ENCODE data around the gene CNTN1. TPM values are rescaled to one million over a fixed set of nuclear protein-coding genes. Genes with fewer than 3 reads are reported as not detected.

Gene CNTN1
- total RNA-seq, 1 experiment from 2014 or later = 6.5 TPM

- H3K4me2 ChIP-seq (ENCODE audit: insufficient read depth, insufficient read length, low read length) = no peak overlapping the region
- H4K5ac ChIP-seq (ENCODE audit: insufficient read length, low read depth, low read length) = no peak overlapping the region
- no peak for TF ChIP-seq CTCF (conservative IDR thresholded peaks at IDR 0.05)
- H2BK20ac ChIP-seq (ENCODE audit: low read depth, low read length, poor library complexity, severe bottlenecking) = no peak overlapping the region
- Mint-ChIP-seq H3K27ac (no peak overlapping the region), H3K27me3 (ENCODE audit: low read depth) (no peaks in the 10 kb centered on the region), H3K4me3 (no peak overlapping the region), H3K36me3 (ENCODE audit: insufficient read depth in 1 of 3, low read depth in 3 of 3) (no peaks in the 10 kb centered on the region), H3K9me3 (no peaks in the 10 kb centered on the region), H3K4me1 (no peaks in the 10 kb centered on the region)
- DNase-seq = no peak
- H4K8ac ChIP-seq (replicated peaks; ENCODE audit: insufficient read length, low read depth, low read length) = no peak overlapping the region
- no peaks in the 10 kb centered on the region for H3K79me1 ChIP-seq (ENCODE audit: insufficient read depth, low read depth, low read length, poor library complexity, severe bottlenecking)
- H3K4me1 ChIP-seq (ENCODE audit: insufficient read depth, low read length) = no peaks in the 10 kb centered on the region
- no peak overlapping the region for H2AFZ ChIP-seq (ENCODE audit: low read length)
- no peaks in the 10 kb centered on the region for H3K79me2 ChIP-seq (ENCODE audit: insufficient read depth, low read length)
- no CpG with 5 or more reads among the region's 6 CpGs for WGBS (ENCODE audit: extremely low coverage, insufficient read length, low lambda C conversion rate)
- no peak overlapping the region for H2BK5ac ChIP-seq (ENCODE audit: insufficient read length, low read length)
- H2BK12ac ChIP-seq (ENCODE audit: insufficient read length, low read depth, low read length) = no peak overlapping the region
- H3K18ac ChIP-seq (ENCODE audit: insufficient read length, low read depth, low read length) = no peak overlapping the region
- no peak overlapping the region for H3K14ac ChIP-seq (ENCODE audit: insufficient read depth, low read length)
- no peaks in the 10 kb centered on the region for H3K23me2 ChIP-seq (ENCODE audit: insufficient read length, low read depth, low read length, poor library complexity, severe bottlenecking)
- no peaks in the 10 kb centered on the region for H3K9me3 ChIP-seq (ENCODE audit: control insufficient read depth, low read depth, low read length)
- no peak overlapping the region for H3K4ac ChIP-seq (ENCODE audit: low read depth, low read length)
- no peak overlapping the region for H2BK15ac ChIP-seq (ENCODE audit: low read depth, low read length)
- H3T11ph ChIP-seq (ENCODE audit: low read length) = no peak overlapping the region
- H3K27ac ChIP-seq (ENCODE audit: insufficient read length, low read depth, low read length) = no peak overlapping the region
- H3K9ac ChIP-seq (ENCODE audit: extremely low read depth, insufficient read length, low read length) = no peak overlapping the region
- H2AK5ac ChIP-seq (ENCODE audit: insufficient read length, low read length) = no peak overlapping the region
- H4K91ac ChIP-seq (ENCODE audit: insufficient read length, low read depth, low read length) = no peak overlapping the region
- H2BK120ac ChIP-seq (ENCODE audit: low read depth, low read length, poor library complexity, severe bottlenecking) = no peak overlapping the region
- H3K23ac ChIP-seq (ENCODE audit: insufficient read length, low read depth, low read length) = no peak overlapping the region
- H3K56ac ChIP-seq (ENCODE audit: insufficient read length, low read depth, low read length) = no peak overlapping the region
- H3K27me3 ChIP-seq (ENCODE audit: insufficient read depth, low read length) = no peaks in the 10 kb centered on the region
- no peaks in the 10 kb centered on the region for H4K20me1 ChIP-seq (ENCODE audit: control insufficient read depth, insufficient read depth, insufficient read length)
Observed at GRCh38 chr12:40917561-40917960, 225.3 kb downstream of the CNTN1 start.

Measured in H9 (cell line).